ENCODE measurements around the gene LRRK1.

Gene LRRK1

GRCh38 chr15:101045236-101045646 lies 126.1 kb downstream of the LRRK1 start:
- no peaks in the 10 kb centered on the region for H3K9me3 ChIP-seq (ENCODE audit: control insufficient read depth, insufficient read depth, low read length)
- peaks cover 100% of the 10 kb centered on the region for H3K36me3 ChIP-seq (ENCODE audit: control insufficient read depth, low read length)
- H3K4me2 ChIP-seq (ENCODE audit: low read length) = no peak overlapping the region
- H3K27ac ChIP-seq (ENCODE audit: low read depth, low read length) = no peak overlapping the region
- no peak for TF ChIP-seq CTCF (IDR thresholded peaks at IDR 0.05; ENCODE audit: low read depth, low read length, poor library complexity, severe bottlenecking)
- no peak for TF ChIP-seq EZH2phosphoT487 (IDR thresholded peaks at IDR 0.05; ENCODE audit: borderline replicate concordance, low read length)
- H3K4me1 ChIP-seq (ENCODE audit: control insufficient read depth, low read length) = no peaks in the 10 kb centered on the region
- 0 out of 2 replicates have a peak, but pooled peaks cover 12% of the 10 kb centered on the region for H4K20me1 ChIP-seq (ENCODE audit: control insufficient read depth, insufficient read depth, low read depth, low read length)
- no peak overlapping the region for H3K4me3 ChIP-seq (ENCODE audit: low read length)
- H3K27me3 ChIP-seq (ENCODE audit: control insufficient read depth, low read length) = no peaks in the 10 kb centered on the region
- H3F3A ChIP-seq (ENCODE audit: control insufficient read depth, insufficient read depth) = peaks cover 6% of the 10 kb centered on the region; the same call in 1 of the 2 replicates
- H3K79me2 ChIP-seq (ENCODE audit: control insufficient read depth, low read length) = peaks cover 14% of the 10 kb centered on the region
- no peaks in the 10 kb centered on the region for H3K9me2 ChIP-seq (replicated peaks; ENCODE audit: control insufficient read depth, low read length)

GRCh38 chr15:101045835-101046691 lies 126.9 kb downstream of the LRRK1 start:
- 0 out of 2 replicates have a peak, but pooled peaks cover 12% of the 10 kb centered on the region for H4K20me1 ChIP-seq (ENCODE audit: control insufficient read depth, insufficient read depth, low read depth, low read length)
- no peaks in the 10 kb centered on the region for H3K9me2 ChIP-seq (replicated peaks; ENCODE audit: control insufficient read depth, low read length)
- H3K9me3 ChIP-seq (ENCODE audit: control insufficient read depth, insufficient read depth, low read length) = no peaks in the 10 kb centered on the region
- peaks cover 100% of the 10 kb centered on the region for H3K36me3 ChIP-seq (ENCODE audit: control insufficient read depth, low read length)
- H3K79me2 ChIP-seq (ENCODE audit: control insufficient read depth, low read length) = peaks cover 9% of the 10 kb centered on the region
- H3F3A ChIP-seq (ENCODE audit: control insufficient read depth, insufficient read depth) = peaks cover 6% of the 10 kb centered on the region; the same call in 1 of the 2 replicates
- TF ChIP-seq EZH2phosphoT487 (IDR thresholded peaks at IDR 0.05; ENCODE audit: borderline replicate concordance, low read length) (no peak), CTCF (IDR thresholded peaks at IDR 0.05; ENCODE audit: low read depth, low read length, poor library complexity, severe bottlenecking) (no peak)
- no peaks in the 10 kb centered on the region for H3K4me1 ChIP-seq (ENCODE audit: control insufficient read depth, low read length)
- H3K27ac ChIP-seq (ENCODE audit: low read depth, low read length) = no peak overlapping the region
- H3K27me3 ChIP-seq (ENCODE audit: control insufficient read depth, low read length) = no peaks in the 10 kb centered on the region
- no peak overlapping the region for H3K4me3 ChIP-seq (ENCODE audit: low read length)
- H3K4me2 ChIP-seq (ENCODE audit: low read length) = no peak overlapping the region

DNA sequence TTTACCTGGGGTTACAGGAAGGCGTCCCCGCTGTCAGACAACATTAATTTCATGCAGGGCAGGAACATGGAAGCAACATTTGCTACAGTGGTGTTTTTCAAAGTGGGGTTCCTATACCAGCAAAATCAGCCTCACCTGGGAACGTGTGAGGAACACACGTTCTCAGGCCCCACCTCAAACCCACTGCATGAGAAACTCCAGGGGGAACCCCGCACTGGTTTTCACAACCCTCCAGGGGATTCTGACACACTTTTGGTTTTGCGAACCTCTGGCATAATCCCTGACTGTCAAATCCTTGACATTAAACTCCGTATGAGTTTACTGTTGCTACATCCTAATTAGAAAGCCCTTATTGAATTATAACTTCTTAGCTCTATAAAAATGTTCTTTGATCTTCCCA lies 127.7 kb downstream of the LRRK1 start:
- Histone ChIP-seq H3K27ac (ENCODE audit: low read depth, low read length) (no peak overlapping the region), H3K4me3 (ENCODE audit: low read length) (no peak overlapping the region), H3K27me3 (ENCODE audit: control insufficient read depth, low read length) (no peaks in the 10 kb centered on the region), H3F3A (ENCODE audit: control insufficient read depth, insufficient read depth) (peaks cover 5% of the 10 kb centered on the region; the same call in 1 of the 2 replicates), H3K9me2 (replicated peaks; ENCODE audit: control insufficient read depth, low read length) (no peaks in the 10 kb centered on the region), H3K36me3 (ENCODE audit: control insufficient read depth, low read length) (peaks cover 100% of the 10 kb centered on the region), H3K4me2 (ENCODE audit: low read length) (no peak overlapping the region), H3K9me3 (ENCODE audit: control insufficient read depth, insufficient read depth, low read length) (no peaks in the 10 kb centered on the region), H3K4me1 (ENCODE audit: control insufficient read depth, low read length) (no peaks in the 10 kb centered on the region), H4K20me1 (ENCODE audit: control insufficient read depth, insufficient read depth, low read depth, low read length) (0 out of 2 replicates have a peak, but pooled peaks cover 9% of the 10 kb centered on the region), H3K79me2 (ENCODE audit: control insufficient read depth, low read length) (peaks cover 5% of the 10 kb centered on the region)
- TF ChIP-seq CTCF (IDR thresholded peaks at IDR 0.05; ENCODE audit: low read depth, low read length, poor library complexity, severe bottlenecking) = no peak
- no peak for TF ChIP-seq EZH2phosphoT487 (IDR thresholded peaks at IDR 0.05; ENCODE audit: borderline replicate concordance, low read length)

Data from DOHH2 (cell line).